Activated T-helper 9 cell treated with anti-CD3 and anti-CD28 coated beads, Interleukin-2, amount 50 U/mL, for 16 hours (primary cell): ENCODE measurements around the gene COG5.
"Not testable (repeated sequence)": the region's sequence is repeated elsewhere in the genome, so short reads cannot be mapped to it uniquely, and the experiment has no call there.

Source experiments
- DNase-seq: peaks from one replicate; pipeline ENCODE4 v3.0.0-alpha.2; 2020; ENCODE audit warnings: low read depth

Gene COG5

GRCh38 chr7:107220806-107221205 is 342.9 kb downstream of the COG5 start:
- not testable (repeated sequence) for DNase-seq

DNA sequence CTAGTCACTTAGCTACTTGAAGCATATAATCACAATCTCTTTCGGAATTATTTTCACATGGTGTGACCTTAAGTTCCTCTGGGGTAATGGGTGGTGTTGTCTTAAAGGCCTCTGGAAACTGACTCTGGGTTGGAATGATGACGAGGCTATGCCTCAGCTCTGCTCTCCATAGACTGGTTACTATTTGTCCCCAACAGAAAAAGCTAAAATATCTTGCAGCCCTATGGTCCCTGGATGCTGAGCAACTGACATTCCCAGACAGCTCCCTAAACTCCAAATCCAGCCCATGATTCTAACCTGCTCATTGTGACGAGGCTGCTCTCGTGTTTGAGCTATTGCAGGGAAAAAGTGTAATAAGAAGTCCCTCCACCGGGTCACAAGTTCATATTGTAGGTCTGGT is 343.4 kb downstream of the COG5 start:
- DNase-seq: no peak

GRCh38 chr7:107219563-107220244 is 344.0 kb downstream of the COG5 start:
- no peak for DNase-seq

GRCh38 chr7:107213945-107214344 is 349.8 kb downstream of the COG5 start:
- DNase-seq: no peak

- DNase-seq: no peak
Observed at GRCh38 chr7:107213193-107213788, 350.4 kb downstream of the COG5 start.

- DNase-seq: no peak
Observed at GRCh38 chr7:107212725-107213124, 351.0 kb downstream of the COG5 start.

DNA sequence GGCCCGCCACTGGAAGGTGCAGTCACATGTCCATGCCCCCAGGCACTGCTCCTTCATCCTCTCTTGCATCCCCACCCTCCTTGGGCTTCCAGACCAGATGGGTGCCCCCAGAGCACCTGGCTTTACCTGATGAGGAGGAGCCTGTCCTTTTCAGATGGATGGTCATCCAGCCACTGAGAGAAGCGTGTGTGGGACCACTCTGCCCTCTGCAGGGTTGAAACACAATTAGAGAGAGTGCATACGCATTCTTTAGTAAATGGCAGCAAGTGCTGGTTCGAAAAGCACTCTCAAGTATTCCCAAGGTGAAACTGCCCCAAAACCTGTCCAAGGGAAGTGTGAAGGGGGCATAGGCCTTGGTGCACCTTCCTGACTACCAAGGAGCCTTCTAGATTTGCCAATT is 353.3 kb downstream of the COG5 start:
- DNase-seq: no peak

DNA sequence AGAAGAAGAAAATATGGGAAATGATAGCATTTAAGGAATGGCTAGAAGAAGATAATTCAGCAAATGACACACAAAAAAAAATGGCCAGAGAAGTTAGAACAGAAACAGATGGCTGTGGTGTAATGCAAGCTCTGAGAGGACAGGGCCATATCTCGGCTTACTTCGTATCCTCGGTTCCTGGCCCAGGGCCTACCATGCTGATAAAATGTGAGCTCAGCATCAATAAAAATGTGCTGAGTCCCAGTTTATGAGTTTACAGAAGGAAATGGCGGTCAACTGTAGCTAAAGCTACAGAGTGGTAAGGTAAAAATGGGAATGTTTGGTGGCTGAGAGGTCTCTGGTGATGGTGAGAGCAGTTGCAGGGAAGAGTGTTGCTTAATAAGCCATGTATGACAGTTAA is 354.2 kb downstream of the COG5 start:
- no peak for DNase-seq

DNA sequence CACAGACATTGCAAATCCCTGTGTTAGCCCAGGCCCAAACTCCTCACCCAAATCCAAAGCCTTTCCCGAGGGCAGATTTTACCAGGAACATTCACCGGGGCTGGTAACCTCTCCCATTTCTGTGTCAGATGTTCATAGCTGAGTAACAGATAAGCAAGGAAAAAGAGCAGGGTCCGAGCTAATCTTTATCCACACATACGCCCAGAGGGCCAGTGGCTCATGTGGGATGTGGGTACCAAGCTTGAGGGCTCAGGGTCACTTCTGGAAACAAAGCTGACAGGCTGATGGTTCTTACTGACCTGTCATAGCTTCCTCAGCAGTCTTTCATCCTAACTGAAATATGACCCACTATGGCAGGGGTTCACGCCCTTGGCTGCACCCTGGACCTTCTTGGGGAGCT is 355.2 kb downstream of the COG5 start:
- DNase-seq: no peak

DNA sequence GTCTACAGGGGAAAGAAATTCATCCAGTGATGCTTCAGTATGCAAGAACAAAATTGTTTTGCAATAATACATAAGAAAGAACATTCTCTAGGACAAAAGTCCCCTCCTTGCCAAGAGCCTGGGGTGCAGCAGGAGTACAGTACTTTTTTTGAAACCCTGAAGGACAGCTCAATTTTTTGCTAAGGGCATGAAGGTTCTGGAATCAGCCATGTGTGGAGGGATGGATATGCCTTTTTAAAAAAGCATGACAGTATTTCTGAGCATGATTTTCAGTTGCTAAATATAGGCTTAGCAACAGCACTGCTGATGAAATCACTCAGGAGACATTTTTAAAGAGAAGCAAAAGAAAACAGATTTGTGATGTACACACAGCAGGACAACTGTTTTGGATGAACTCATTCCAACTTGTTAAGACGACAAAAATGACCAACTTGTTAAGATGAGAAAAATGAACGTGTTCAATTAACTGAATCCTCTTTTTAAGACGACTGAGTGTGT is 355.6 kb downstream of the COG5 start:
- DNase-seq: no peak

GRCh38 chr7:107207459-107207858 is 356.3 kb downstream of the COG5 start:
- no peak for DNase-seq

GRCh38 chr7:107206706-107207105 is 357.0 kb downstream of the COG5 start:
- no peak for DNase-seq

GRCh38 chr7:107206136-107206535 is 357.6 kb downstream of the COG5 start:
- DNase-seq: no peak

DNA sequence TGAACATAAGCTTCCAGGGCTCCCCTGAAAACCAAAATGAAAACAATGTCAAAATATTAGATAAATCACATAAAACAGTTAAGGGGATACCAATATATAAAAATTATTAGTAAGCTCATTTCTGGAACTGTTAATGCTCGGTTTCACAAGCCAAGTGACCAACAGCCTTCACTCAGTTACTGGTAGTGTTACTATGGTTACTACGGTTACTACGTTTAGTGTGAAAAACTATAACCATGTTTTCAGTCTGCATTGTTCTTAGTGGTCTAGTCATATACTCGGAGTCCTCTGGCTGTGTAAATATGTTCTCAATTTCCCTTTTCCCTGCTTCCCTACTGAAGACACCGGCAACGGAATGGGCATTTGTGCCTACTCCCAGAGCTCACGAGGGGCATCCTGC is 360.1 kb downstream of the COG5 start:
- no peak for DNase-seq

DNA sequence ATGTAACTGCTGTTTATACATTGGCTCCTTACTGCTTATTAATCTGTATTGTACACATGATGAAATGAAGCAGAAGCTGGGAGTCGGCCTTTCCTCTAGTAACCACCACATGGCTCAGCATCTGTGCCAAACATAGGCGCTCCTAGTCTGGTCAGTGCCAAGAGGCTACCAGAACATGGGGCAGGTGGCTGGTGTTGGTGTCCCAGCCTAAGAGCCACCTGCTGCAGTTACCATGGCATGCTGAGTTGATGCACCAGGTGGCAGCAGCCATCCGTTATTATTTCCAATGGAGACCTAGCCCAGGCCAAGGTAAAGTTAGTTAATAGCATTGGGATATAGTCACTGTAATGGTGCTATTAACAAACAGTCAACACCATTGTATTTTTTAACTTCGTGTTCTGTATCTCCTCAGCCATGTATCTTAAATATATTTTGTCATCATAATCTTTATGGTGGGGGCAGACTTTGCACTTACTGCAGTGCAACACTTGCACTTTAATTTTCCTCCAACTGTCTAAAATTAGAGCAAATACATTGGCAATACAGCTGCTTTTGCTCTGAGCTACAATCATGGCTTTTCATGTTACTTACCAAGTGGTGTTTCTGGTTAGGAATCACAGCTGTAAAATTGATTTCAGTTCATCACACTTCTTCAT is 361.8 kb downstream of the COG5 start:
- no peak for DNase-seq

- no peak for DNase-seq
Observed at GRCh38 chr7:107196834-107197610, 366.7 kb downstream of the COG5 start.

- no peak for DNase-seq
Observed at GRCh38 chr7:107194052-107194451, 369.7 kb downstream of the COG5 start.

- no peak for DNase-seq
Observed at GRCh38 chr7:107190090-107190489, 373.6 kb downstream of the COG5 start.

DNA sequence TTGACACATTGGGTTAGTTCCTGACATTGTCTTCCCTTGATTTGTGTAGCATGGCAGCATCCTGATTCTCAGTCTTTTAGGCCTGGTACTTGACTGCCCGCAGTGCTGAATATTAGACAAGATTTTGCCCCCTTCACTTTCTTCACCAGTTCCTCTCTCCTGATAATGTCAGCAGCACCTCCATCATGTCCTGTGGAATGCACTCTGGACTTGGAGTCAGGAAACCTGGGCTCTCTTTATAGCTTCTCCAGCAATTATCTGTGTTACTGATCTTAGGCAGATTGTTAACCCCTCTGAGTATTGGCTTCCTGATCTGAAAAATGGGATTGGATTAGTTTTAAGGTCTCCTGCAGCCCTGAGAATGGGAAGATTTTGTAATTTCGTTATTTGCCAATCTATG is 375.9 kb downstream of the COG5 start:
- DNase-seq: no peak

DNA sequence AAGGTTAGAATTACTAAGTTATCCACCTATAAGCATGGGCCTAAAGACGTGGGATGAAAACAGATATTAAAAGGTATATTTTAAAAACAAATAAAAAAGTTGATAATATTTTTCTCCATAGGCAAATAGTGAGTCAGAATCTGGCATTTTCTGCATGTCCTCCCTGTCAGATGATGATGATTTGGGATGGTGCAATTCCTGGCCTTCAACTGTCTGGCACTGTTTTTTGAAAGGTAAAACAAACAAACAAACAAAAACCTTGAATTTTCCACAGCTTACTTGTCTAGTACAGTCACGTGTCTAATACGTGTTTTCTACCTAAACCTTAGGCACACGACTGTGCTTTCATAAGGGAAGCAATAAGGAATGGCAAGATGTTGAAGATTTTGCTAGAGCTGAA is 377.5 kb downstream of the COG5 start:
- no peak for DNase-seq

DNA sequence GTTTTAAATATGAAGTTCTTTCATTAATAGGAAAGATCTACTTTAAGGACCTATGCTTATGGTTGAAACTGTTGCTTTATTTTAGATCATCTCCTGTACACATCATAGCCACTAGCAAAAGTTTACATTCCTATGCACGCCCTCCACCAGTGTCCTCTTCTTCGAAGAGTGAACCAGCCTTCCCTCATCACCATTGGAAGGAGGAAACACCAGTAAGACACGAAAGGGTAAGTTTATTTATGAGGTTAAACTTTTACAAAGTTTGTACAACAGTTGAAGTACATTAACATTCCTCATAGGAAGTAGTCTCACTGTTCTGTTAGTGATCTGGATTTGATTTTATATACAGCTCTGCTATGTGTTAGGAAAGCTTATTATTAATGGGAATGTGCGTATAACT is 378.0 kb downstream of the COG5 start:
- DNase-seq: no peak

- no peak for DNase-seq
Observed at GRCh38 chr7:107181172-107181571, 382.5 kb downstream of the COG5 start.

DNA sequence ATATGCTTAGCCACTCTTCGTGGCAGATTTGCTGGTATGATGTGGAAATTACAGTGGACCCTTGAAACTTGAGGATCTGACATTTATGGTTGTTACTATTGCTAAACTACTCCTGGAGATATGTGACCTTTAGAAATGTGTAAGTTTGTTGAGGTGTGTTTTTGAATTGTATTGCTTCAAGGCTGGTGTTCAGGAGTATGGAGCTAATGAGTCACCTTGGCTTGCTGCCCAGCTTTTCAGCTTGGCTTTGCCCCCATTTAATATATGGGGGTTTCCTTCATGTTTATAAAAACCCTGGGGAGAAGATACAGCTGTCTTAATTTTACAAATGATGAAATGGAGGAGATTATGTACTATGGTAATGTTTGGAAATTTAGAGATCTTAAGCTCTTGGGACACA is 383.3 kb downstream of the COG5 start:
- peak; percentile 50 for DNase-seq
